Activated CD4-positive, alpha-beta T cell treated with anti-CD3 and anti-CD28 coated beads, Interleukin-2, amount 10 ng/mL, durations not matched to agents 7 days and 5 days (primary cell): ENCODE results near the gene PLCD1. TPM values are rescaled to one million over a fixed set of nuclear protein-coding genes. Genes with fewer than 3 reads are reported as not detected.
"Not testable (repeated sequence)": the region's sequence is repeated elsewhere in the genome, so short reads cannot be mapped to it uniquely, and the experiment has no call there.

Experiments used
- CTCF ChIA-PET: fragments of 350-600 bp; sonication (Branson Sonifier 250); formaldehyde crosslinking; loops from one replicate; lab custom pipeline; 2021; ENCODE audit warnings: antibody characterized with exemption; lab: Charles Lee
- POLR2A ChIA-PET: fragments of 350-600 bp; sonication (Branson Sonifier 250); formaldehyde crosslinking; loops from one replicate; lab custom pipeline; 2021; ENCODE audit warnings: antibody characterized with exemption; lab: Charles Lee
- DNase-seq: peaks from one replicate; pipeline ENCODE4 v3.0.0-alpha.2; 2020
- H3K27ac Mint-ChIP-seq: one replicate; pipeline ENCODE4 v1.8.0; 2021; ENCODE audit warnings: mild to moderate bottlenecking, moderate library complexity, mixed read lengths
- H3K27me3 Mint-ChIP-seq: one replicate; pipeline ENCODE4 v1.8.0; 2021; ENCODE audit warnings: mixed read lengths
- H3K36me3 Mint-ChIP-seq: one replicate; pipeline ENCODE4 v1.8.0; 2021; ENCODE audit warnings: low read depth, mixed read lengths
- H3K4me1 Mint-ChIP-seq: one replicate; pipeline ENCODE4 v1.8.0; 2021; ENCODE audit warnings: mixed read lengths
- H3K4me3 Mint-ChIP-seq: one replicate; pipeline ENCODE4 v1.8.0; 2021; ENCODE audit warnings: mild to moderate bottlenecking, moderate library complexity, mixed read lengths
- H3K9me3 Mint-ChIP-seq: one replicate; pipeline ENCODE4 v1.8.0; 2021; ENCODE audit warnings: mixed read lengths
- total RNA-seq, 2 experiments: library from RNA; stranded (reverse); gene quantifications; one replicate each; pipeline ENCODE4 v1.2.3, GENCODE V29; 2021

The PLCD1 gene
- total RNA-seq, 2 experiments from 2014 or later, result 18.3 to 21.2 TPM

GRCh38 chr3:38033586-38033985, 4.1 kb upstream of the PLCD1 start:
- H3K36me3 Mint-ChIP-seq, result peaks cover 12% of the 10 kb centered on the region
- CTCF ChIA-PET, result interaction anchor here (0.6 kb wide), 1 partner anchor 640 kb away, joined by 3 read pairs; no protein-coding TSS in a partner anchor
- H3K9me3 Mint-ChIP-seq, H3K27ac Mint-ChIP-seq, H3K4me3 Mint-ChIP-seq, POLR2A ChIA-PET, DNase-seq: not testable (repeated sequence)
- H3K27me3 Mint-ChIP-seq, result peaks cover 13% of the 10 kb centered on the region
- H3K4me1 Mint-ChIP-seq, result peaks cover 40% of the 10 kb centered on the region

GRCh38 chr3:38032328-38032865, 3.0 kb upstream of the PLCD1 start:
- H3K27ac Mint-ChIP-seq, result no peak overlapping the region
- ChIA-PET POLR2A (no interaction called here), CTCF (interaction anchor here (0.8 to 2.5 kb wide), 5 partner anchors 9 to 74 kb away, joined by 3 to 7 read pairs (median 4); no protein-coding TSS in a partner anchor)
- no peaks in the 10 kb centered on the region for H3K9me3 Mint-ChIP-seq
- no peak overlapping the region for H3K4me3 Mint-ChIP-seq
- H3K36me3 Mint-ChIP-seq, result peaks cover 2% of the 10 kb centered on the region
- DNase-seq, result no peak
- H3K27me3 Mint-ChIP-seq, result peaks cover 25% of the 10 kb centered on the region
- peaks cover 31% of the 10 kb centered on the region for H3K4me1 Mint-ChIP-seq

DNA sequence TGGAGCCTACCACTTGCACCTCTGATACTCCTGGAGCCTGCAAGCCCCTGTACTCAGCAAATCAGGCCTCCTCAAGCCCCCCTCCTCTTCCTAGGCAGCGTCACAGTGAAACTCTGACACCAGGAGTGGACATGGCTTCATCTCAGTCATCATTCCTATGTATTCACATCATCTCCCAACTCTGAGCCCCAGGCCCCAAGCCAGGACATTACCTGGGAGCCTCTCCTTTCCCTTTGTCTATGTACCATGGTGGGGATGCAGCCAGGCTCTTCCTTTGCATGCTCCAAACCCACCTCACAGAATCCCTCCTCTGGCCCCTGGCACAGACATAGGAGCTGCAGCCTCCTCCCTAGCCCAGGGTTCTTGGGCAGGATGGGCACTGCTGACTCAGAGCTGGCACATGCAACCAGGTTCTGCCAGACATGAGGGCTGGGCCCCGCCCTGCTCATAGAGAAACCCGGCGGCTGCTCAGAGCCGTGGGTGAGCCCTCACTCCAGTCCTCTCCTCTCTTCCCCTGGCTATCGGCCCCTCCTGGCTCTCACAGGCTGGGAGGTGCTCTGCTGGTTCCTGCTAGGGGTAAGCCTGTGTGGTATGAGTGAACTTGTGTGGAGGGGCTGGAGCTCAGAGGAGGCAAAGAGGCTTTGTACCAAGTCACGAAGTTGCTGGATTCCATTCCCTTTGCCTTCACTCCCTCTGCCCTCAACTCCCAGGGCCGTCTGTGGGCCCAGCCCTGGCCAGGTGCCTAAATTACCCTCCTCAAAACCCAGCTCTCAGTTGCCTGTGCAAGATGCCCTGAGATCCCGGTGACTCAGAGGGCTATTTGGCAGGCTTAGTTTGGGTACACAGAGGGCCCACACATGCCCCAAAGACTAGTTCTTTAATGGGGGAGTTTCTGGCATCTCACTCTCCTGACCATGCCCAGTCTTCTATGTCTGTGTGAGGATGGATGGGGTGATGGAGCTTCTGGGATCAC, 1.9 kb upstream of the PLCD1 start:
- no peak overlapping the region for H3K4me3 Mint-ChIP-seq
- H3K9me3 Mint-ChIP-seq, result no peaks in the 10 kb centered on the region
- peak overlapping the region; percentile 75 for H3K27ac Mint-ChIP-seq

DNA sequence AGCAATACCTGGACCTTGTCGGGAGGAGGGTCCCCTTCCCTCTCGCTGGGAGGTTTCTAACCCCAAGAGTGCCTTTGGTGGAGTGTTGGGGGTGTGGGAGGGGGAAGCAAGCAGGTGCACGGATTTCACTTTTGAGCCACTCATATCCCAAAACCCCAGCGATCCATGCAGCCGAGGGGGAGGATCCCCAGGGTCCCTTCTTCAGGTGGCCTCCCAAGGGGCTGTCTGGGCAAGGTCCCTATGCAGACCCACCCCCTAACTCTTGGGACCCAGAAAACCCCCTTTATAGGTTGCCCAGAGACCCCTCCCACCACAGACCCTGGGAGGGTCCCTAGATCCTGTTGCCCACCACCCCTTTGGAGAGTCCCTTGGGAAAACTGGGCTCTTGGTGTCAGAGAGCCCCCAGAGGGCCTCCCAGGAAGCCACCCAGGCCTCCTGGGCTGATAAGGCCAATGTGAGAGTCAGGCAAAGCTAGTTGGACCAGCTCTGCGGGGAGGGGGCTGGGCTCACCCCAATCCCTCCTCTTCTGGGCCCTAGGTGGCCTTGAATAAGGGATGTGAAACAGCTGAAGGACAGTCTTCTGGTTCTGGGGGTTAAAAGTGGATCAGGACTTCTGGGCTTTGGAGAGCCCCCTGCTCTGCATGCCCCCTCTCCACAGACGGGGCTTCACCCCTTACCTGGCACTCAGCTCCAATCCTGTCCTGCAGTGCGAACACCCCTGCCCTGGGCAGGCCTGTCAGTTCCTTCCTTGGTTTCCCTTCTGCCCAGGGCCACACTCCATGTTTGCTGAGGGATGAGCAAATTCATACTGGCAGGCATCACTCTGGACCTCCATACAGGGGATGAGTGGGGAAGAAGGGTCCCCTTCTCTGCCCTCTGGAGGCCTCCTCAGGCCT, 932 bp upstream of the PLCD1 start:
- Mint-ChIP-seq H3K27ac (no peak overlapping the region), H3K4me1 (peaks cover 29% of the 10 kb centered on the region), H3K4me3 (peak overlapping the region; percentile 7), H3K36me3 (peaks cover 5% of the 10 kb centered on the region), H3K9me3 (no peaks in the 10 kb centered on the region), H3K27me3 (peaks cover 27% of the 10 kb centered on the region)
- CTCF ChIA-PET, result interaction anchor here (0.8 to 2.5 kb wide), 4 partner anchors 9 to 20 kb away, joined by 3 to 7 read pairs (median 4); partner anchors contain the start of gene DLEC1
- POLR2A ChIA-PET, result no interaction called here
- DNase-seq, result no peak

More for the DNA sequence above, 1.9 kb upstream of the PLCD1 start:
- Mint-ChIP-seq H3K27me3 (peaks cover 27% of the 10 kb centered on the region), H3K4me1 (peaks cover 24% of the 10 kb centered on the region), H3K36me3 (peaks cover 2% of the 10 kb centered on the region)
- ChIA-PET POLR2A (no interaction called here), CTCF (interaction anchor here (0.8 to 2.5 kb wide), 7 partner anchors 8 to 75 kb away, joined by 3 to 7 read pairs (median 4); partner anchors contain the start of gene DLEC1)
- DNase-seq, result no peak

DNA sequence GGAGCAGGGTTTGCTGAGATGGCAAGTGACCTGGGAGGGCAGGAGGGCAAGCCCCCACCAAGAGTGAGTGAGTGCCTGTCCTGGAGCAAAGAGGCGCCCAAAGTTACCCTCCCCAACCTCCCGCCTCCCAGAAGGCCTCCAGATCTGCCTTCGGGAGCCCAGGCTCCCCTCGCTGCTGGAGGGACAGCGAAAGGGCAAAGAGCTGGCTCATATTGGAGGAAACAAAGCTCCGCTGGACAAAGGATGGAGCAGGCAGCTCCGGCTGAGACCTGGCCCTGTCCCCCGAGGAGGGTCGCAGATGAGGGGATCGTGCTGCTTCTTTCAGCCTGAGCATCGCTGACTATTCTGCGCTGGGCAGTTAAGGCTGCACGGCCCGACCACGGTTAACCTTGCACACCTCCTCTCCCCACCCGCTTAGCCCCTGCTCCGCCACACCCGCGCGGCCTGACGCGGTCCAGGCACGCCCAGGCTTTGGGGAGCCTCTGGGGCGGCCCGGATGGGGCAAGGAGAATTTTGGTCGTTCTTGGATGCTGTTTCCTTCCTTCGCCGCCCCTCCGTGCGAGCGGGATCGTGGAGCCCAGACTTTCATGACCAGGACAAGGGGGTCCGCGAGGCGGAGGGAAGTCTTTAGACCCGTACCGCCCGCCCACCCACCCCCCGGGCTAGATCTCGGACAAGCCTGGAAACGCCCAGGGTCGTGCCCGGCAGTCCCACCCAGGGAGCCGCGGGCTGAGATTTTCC, 651 bp downstream of the PLCD1 start:
- POLR2A ChIA-PET, result interaction anchor here (0.7 kb wide), 1 partner anchor 39 kb away, joined by 3 read pairs; no protein-coding TSS in a partner anchor
- peak overlapping the region; percentile 58 for H3K27ac Mint-ChIP-seq

DNA sequence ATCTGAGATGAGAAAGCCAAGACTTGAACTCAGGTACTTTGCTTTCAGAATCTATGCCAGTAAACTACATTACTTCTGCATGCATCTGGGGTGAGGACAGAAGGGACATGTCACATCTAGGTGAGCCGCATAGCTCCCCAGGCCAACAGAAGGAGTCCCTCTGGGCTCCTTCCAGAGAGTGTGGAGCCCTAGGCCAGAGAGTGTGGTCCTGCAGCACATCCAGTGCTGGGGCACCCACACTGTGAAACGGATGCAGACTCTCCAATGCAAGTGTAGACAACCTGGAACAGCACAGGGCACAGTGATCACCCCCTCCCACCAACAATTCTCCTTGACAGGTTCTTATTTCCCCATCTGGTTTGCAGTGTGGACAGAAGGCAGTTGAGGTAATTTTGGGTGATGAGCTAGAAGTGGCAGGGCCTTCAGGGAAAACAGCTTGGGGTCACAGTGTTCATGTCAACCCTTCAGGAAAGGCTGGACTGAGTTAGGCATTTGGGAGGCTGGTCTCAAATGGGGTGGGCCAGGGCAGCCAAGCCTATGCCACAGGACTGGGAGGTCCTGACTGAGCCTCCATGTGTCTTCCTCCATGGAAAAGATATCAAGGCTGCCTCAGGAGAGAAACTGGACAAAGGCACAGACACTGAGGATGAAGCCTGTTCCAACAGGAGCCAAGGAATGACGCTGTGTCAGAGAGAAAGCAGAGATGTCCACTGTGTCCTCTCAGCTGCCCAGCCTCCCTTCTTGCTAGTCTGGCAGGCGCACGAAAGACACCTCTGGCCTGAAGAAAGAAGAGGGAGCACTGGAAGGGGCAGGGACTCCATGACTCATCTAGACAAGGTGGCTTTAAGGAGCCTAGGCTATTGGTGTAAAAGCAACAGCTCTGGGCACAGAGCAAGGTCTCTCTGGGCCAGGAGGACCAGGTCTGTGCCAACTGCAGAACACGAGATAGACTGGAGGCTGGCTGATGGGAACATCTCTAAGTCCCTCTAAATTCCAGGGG, 1.7 kb downstream of the PLCD1 start:
- Mint-ChIP-seq H3K36me3 (peaks cover 5% of the 10 kb centered on the region), H3K9me3 (no peaks in the 10 kb centered on the region), H3K4me3 (peak overlapping the region; percentile 44), H3K27me3 (peaks cover 27% of the 10 kb centered on the region), H3K4me1 (peaks cover 42% of the 10 kb centered on the region), H3K27ac (peak overlapping the region; percentile 58)
- POLR2A ChIA-PET, result no interaction called here
- CTCF ChIA-PET, result interaction anchor here (0.5 to 0.7 kb wide), 2 partner anchors 21 kb away, joined by 3 read pairs; no protein-coding TSS in a partner anchor
- no peak for DNase-seq

More for the DNA sequence above, 651 bp downstream of the PLCD1 start:
- Mint-ChIP-seq H3K27me3 (peaks cover 27% of the 10 kb centered on the region), H3K4me1 (peaks cover 35% of the 10 kb centered on the region), H3K9me3 (no peaks in the 10 kb centered on the region), H3K4me3 (peak overlapping the region; percentile 44), H3K36me3 (peaks cover 5% of the 10 kb centered on the region)
- CTCF ChIA-PET, result interaction anchor here (0.5 kb wide), 1 partner anchor 20 kb away, joined by 3 read pairs; no protein-coding TSS in a partner anchor
- no peak for DNase-seq

DNA sequence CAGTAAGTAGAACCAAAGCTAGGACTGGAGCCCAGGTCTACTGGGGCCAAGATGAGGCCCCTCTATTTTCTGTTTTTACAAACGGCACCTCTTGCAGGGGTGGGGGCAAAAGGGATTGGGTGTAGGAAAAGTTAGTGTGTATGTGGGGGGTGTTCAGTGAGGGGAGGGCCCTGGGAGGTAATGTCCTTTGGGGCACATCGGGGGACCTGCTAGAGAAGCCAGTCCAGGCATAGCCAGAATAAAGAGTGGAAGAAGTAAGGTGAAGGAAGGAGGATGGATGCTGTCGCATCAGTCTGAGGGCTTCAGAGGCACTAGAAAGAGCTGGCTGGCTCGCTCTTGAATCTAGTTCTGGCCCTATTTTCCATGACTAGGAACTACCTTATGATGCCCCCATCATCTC, 2.6 kb downstream of the PLCD1 start:
- Mint-ChIP-seq H3K27me3 (peaks cover 27% of the 10 kb centered on the region), H3K4me1 (peaks cover 47% of the 10 kb centered on the region), H3K4me3 (no peak overlapping the region), H3K9me3 (no peaks in the 10 kb centered on the region), H3K27ac (no peak overlapping the region), H3K36me3 (peaks cover 5% of the 10 kb centered on the region)
- POLR2A ChIA-PET, result no interaction called here
- no peak for DNase-seq
- CTCF ChIA-PET, result interaction anchor here (1.0 to 1.1 kb wide), 2 partner anchors 25 to 32 kb away, joined by 3 read pairs; no protein-coding TSS in a partner anchor

DNA sequence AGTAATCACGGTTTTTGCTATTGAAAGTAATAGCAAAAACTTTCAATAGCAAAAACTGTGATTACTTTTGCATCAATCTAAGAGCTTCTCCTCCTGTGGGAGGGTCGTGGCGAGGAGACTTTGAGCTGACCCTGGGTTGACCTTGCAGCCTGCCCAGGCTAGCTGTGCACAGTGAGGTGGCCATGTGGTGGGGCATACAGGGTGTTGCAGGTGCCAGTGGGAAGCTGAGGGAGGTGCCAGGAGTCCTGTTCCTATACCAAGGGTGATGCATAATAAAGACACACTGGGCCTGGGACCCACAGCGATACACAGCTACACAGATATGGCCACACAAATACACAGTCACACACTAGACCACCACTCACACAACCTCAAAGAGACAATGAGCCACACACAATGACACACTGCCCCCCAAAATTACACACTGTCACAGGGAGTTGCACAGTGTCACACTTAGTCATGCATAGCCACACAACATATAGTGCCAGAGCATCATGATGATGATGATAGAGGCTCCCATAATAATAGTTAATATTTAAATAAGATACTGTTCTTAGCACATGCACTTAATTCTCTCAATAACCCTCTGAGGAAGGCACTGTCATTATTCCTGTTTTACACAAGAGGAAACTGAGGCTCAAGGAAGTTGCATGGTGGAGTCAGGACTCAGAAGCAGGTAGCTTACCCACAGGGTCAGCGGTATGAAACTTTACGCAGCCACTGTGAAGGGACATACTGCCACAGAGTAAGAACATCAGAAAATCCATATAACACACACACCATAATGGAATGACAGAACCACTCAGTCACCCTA, 6.3 kb downstream of the PLCD1 start:
- Mint-ChIP-seq H3K4me1 (peaks cover 35% of the 10 kb centered on the region), H3K27me3 (peaks cover 9% of the 10 kb centered on the region), H3K4me3 (peak overlapping the region; percentile 88), H3K9me3 (no peaks in the 10 kb centered on the region), H3K27ac (peak overlapping the region; percentile 98), H3K36me3 (peaks cover 6% of the 10 kb centered on the region)
- POLR2A ChIA-PET, result no interaction called here
- CTCF ChIA-PET, result interaction anchor here (1.9 kb wide), 1 partner anchor 20 kb away, joined by 8 read pairs; no protein-coding TSS in a partner anchor
- DNase-seq, result no peak

DNA sequence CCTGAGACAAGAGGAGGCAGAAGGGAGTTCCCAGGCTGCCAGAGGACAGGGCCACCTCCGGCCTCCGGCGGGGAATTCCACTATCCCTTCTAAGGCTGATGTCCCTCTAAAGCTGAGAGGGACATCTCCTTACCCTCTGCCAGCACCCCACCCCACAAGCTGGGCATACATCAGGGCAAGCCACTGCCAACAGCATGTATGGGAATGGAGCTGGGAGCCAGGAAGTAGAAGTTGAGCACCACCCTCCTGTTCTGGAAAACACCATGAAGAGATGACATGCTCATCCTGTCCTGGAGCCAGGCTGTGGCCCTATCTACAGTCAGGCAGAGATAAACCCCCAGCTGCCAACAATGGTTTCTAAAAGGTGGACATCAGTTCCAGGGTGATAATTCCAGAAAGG, 7.1 kb downstream of the PLCD1 start:
- Mint-ChIP-seq H3K4me3 (no peak overlapping the region), H3K27me3 (peaks cover under 1% of the 10 kb centered on the region), H3K9me3 (no peaks in the 10 kb centered on the region), H3K27ac (no peak overlapping the region), H3K4me1 (peaks cover 35% of the 10 kb centered on the region), H3K36me3 (peaks cover 6% of the 10 kb centered on the region)
- no peak for DNase-seq
- CTCF ChIA-PET, result interaction anchor here (1.4 to 2.0 kb wide), 3 partner anchors 11 to 19 kb away, joined by 3 to 8 read pairs (median 4); no protein-coding TSS in a partner anchor
- POLR2A ChIA-PET, result no interaction called here

GRCh38 chr3:38021196-38021595, 8.2 kb downstream of the PLCD1 start:
- Mint-ChIP-seq H3K36me3 (peaks cover 14% of the 10 kb centered on the region), H3K27me3 (no peaks in the 10 kb centered on the region), H3K4me3 (no peak overlapping the region), H3K27ac (no peak overlapping the region), H3K9me3 (peaks cover 6% of the 10 kb centered on the region), H3K4me1 (peaks cover 35% of the 10 kb centered on the region)
- CTCF ChIA-PET, result interaction anchor here (1.4 to 2.0 kb wide), 5 partner anchors 10 to 18 kb away, joined by 3 to 8 read pairs (median 4); no protein-coding TSS in a partner anchor
- POLR2A ChIA-PET, result no interaction called here
- no peak for DNase-seq
